ENCODE data around the gene USP22.

- TF ChIP-seq CTCF (IDR thresholded peaks at IDR 0.05 in 8 of 11, conservative IDR thresholded peaks at IDR 0.05 in 3 of 11) (no peak), POLR2AphosphoS5 (IDR thresholded peaks at IDR 0.05) (no peak)
These were observed 75.9 kb downstream of the USP22 start for GRCh38 chr17:20966870-20967269.

Measured in spleen (tissue), 7 donors.